ENCODE measurements around the gene GPR171.

Gene GPR171

GRCh38 chr3:151230646-151231045 is 27.6 kb upstream of the GPR171 start:
- Histone ChIP-seq H3K9me3 (ENCODE audit: control insufficient read depth, low read length) (no peaks in the 10 kb centered on the region), H3K14ac (ENCODE audit: low read length in 2 of 2) (no peak overlapping the region), H3K9ac (ENCODE audit: low read length) (no peak overlapping the region), H3K4ac (ENCODE audit: low read depth in 1 of 2, low read length in 2 of 2) (no peak overlapping the region), H4K91ac (ENCODE audit: low read length) (no peak overlapping the region), H2AK5ac (ENCODE audit: low read length, severe bottlenecking) (no peak overlapping the region), H3K36me3 (ENCODE audit: control insufficient read depth in 1 of 2, insufficient read depth in 2 of 2, low read depth in 1 of 2, low read length in 2 of 2) (no peaks in the 10 kb centered on the region), H2BK15ac (ENCODE audit: low read depth, poor library complexity, severe bottlenecking) (no peak overlapping the region), H3K4me1 (ENCODE audit: control insufficient read depth, insufficient read depth, low read depth, low read length) (peaks cover 7% of the 10 kb centered on the region), H3K23ac (ENCODE audit: low read length in 2 of 2) (no peak overlapping the region), H3K79me1 (replicated peaks; ENCODE audit: low read length, poor library complexity, severe bottlenecking) (no peaks in the 10 kb centered on the region), H3K27ac (ENCODE audit: low read length, poor library complexity, severe bottlenecking) (no peak overlapping the region), H3K4me3 (ENCODE audit: insufficient read depth in 1 of 2, low read depth in 1 of 2, low read length in 2 of 2) (no peak overlapping the region), H3K27me3 (ENCODE audit: control insufficient read depth in 1 of 2, insufficient read depth in 1 of 2, low read length in 2 of 2) (no peaks in the 10 kb centered on the region), H2BK120ac (ENCODE audit: low read depth, low read length) (no peak overlapping the region), H3K18ac (ENCODE audit: low read depth in 1 of 2, low read length in 2 of 2) (no peak overlapping the region), H2AFZ (ENCODE audit: low read depth, low read length) (no peak overlapping the region), H4K8ac (ENCODE audit: low read length) (no peak overlapping the region), H2BK5ac (ENCODE audit: low read depth, low read length, poor library complexity, severe bottlenecking) (no peak overlapping the region), H3K4me2 (ENCODE audit: low read length, poor library complexity, severe bottlenecking) (no peak overlapping the region), H2BK12ac (ENCODE audit: low read length in 2 of 2) (no peak overlapping the region)
- DNase-seq: no peak
- WGBS: 78% methylated on average over 3 of the region's 4 CpGs

DNA sequence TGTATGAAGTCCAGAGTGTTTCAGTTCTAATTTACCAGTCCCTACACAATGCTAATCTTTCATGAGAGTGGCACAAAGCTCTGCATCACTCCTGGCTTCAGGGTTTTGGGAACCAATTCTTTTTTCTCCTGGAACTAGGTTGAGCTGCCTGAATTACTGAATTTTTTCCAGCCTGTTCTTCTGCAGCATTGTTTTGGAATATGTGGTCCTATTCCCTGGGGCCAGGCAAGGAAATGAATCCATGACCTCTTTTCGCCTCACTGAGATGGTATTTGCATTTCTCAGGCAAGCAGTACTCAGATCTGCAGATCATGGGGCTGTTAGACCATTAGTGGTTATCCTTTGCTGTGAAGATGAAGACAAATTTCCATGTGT is 25.6 kb upstream of the GPR171 start:
- peak; percentile 88 for DNase-seq
- Histone ChIP-seq H3K4me3 (ENCODE audit: insufficient read depth in 1 of 2, low read depth in 1 of 2, low read length in 2 of 2) (peak overlapping the region in 1 of 2 experiments; percentile 8), H3K27ac (ENCODE audit: low read length, poor library complexity, severe bottlenecking) (peak overlapping the region; percentile 65), H3K4ac (ENCODE audit: low read depth in 1 of 2, low read length in 2 of 2) (peak overlapping the region in 1 of 2 experiments; percentile 34), H3K4me1 (ENCODE audit: control insufficient read depth, insufficient read depth, low read depth, low read length) (peaks cover 7% of the 10 kb centered on the region), H2BK120ac (ENCODE audit: low read depth, low read length) (no peak overlapping the region), H3K27me3 (ENCODE audit: control insufficient read depth in 1 of 2, insufficient read depth in 1 of 2, low read length in 2 of 2) (no peaks in the 10 kb centered on the region), H3K9me3 (ENCODE audit: control insufficient read depth, low read length) (no peaks in the 10 kb centered on the region), H2BK15ac (ENCODE audit: low read depth, poor library complexity, severe bottlenecking) (no peak overlapping the region), H3K18ac (ENCODE audit: low read depth in 1 of 2, low read length in 2 of 2) (peak overlapping the region; percentile 2 to 46), H4K91ac (ENCODE audit: low read length) (no peak overlapping the region), H3K14ac (ENCODE audit: low read length in 2 of 2) (no peak overlapping the region), H2BK5ac (ENCODE audit: low read depth, low read length, poor library complexity, severe bottlenecking) (no peak overlapping the region), H2BK12ac (ENCODE audit: low read length in 2 of 2) (no peak overlapping the region), H2AK5ac (ENCODE audit: low read length, severe bottlenecking) (no peak overlapping the region), H3K79me1 (replicated peaks; ENCODE audit: low read length, poor library complexity, severe bottlenecking) (no peaks in the 10 kb centered on the region), H4K8ac (ENCODE audit: low read length) (no peak overlapping the region), H3K36me3 (ENCODE audit: control insufficient read depth in 1 of 2, insufficient read depth in 2 of 2, low read depth in 1 of 2, low read length in 2 of 2) (no peaks in the 10 kb centered on the region), H3K9ac (ENCODE audit: low read length) (peak overlapping the region; percentile 63), H3K23ac (ENCODE audit: low read length in 2 of 2) (no peak overlapping the region), H2AFZ (ENCODE audit: low read depth, low read length) (no peak overlapping the region), H3K4me2 (ENCODE audit: low read length, poor library complexity, severe bottlenecking) (no peak overlapping the region)
- 5% methylated on average over 1 of the region's 1 CpG for WGBS

DNA sequence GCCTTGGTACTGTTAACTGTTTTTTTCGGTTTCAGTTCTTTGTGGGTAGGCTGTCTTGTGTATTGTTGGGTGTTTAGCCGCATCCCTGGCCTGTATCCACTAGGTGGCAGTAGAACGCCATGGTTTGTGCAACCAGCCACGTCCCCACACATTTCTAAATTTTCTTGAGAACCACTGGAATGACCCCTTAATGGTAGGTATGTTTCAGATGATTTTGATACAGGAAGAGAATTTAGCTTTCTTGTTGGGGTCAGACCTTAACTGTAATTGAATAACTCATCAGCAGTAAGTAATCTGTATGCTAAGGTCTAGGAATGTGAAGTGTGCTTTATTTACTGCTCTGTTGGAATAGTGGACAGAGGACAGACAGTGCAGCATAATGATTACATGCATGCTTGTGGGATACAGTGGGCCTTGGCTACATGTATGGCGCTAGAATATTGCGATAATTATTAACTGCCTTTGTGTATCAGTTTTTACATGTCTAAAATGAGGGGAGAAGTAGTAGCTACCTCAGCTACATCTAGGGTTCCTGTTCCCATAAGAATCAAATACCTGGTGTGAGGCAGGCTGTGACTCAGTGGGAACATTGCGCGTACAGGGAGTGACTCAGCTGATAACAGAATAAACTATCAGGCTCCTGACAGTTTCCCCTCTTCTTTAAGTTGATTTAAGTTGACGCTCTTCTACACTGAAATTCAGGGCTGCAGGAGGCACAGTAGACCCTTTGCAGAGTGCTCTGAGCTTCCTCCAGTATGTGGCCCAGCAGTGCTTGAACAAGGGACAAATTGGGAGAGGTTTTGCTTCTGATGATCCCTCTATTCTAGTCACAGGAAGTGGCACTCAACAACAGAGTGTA is 25.0 kb upstream of the GPR171 start:
- peak; percentile 90 for DNase-seq

GRCh38 chr3:151227266-151227806 is 24.3 kb upstream of the GPR171 start:
- Histone ChIP-seq H3K23ac (ENCODE audit: low read length in 2 of 2) (no peak overlapping the region), H3K4ac (ENCODE audit: low read depth in 1 of 2, low read length in 2 of 2) (peak overlapping the region in 1 of 2 experiments; percentile 14), H2AK5ac (ENCODE audit: low read length, severe bottlenecking) (no peak overlapping the region), H3K9me3 (ENCODE audit: control insufficient read depth, low read length) (peaks cover 1% of the 10 kb centered on the region), H3K18ac (ENCODE audit: low read depth in 1 of 2, low read length in 2 of 2) (peak overlapping the region; percentile 17 to 44), H3K14ac (ENCODE audit: low read length in 2 of 2) (no peak overlapping the region), H4K8ac (ENCODE audit: low read length) (peak overlapping the region; percentile 66), H3K27ac (ENCODE audit: low read length, poor library complexity, severe bottlenecking) (peak overlapping the region; percentile 4), H2BK5ac (ENCODE audit: low read depth, low read length, poor library complexity, severe bottlenecking) (no peak overlapping the region), H3K79me1 (replicated peaks; ENCODE audit: low read length, poor library complexity, severe bottlenecking) (no peaks in the 10 kb centered on the region), H2BK12ac (ENCODE audit: low read length in 2 of 2) (peak overlapping the region in 1 of 2 experiments; percentile 11), H2BK15ac (ENCODE audit: low read depth, poor library complexity, severe bottlenecking) (no peak overlapping the region), H3K27me3 (ENCODE audit: control insufficient read depth in 1 of 2, insufficient read depth in 1 of 2, low read length in 2 of 2) (no peaks in the 10 kb centered on the region), H3K36me3 (ENCODE audit: control insufficient read depth in 1 of 2, insufficient read depth in 2 of 2, low read depth in 1 of 2, low read length in 2 of 2) (no peaks in the 10 kb centered on the region), H3K4me2 (ENCODE audit: low read length, poor library complexity, severe bottlenecking) (no peak overlapping the region), H3K9ac (ENCODE audit: low read length) (peak overlapping the region; percentile 63), H2AFZ (ENCODE audit: low read depth, low read length) (no peak overlapping the region), H4K91ac (ENCODE audit: low read length) (peak overlapping the region; percentile 76), H2BK120ac (ENCODE audit: low read depth, low read length) (no peak overlapping the region), H3K4me1 (ENCODE audit: control insufficient read depth, insufficient read depth, low read depth, low read length) (peaks cover 7% of the 10 kb centered on the region), H3K4me3 (ENCODE audit: insufficient read depth in 1 of 2, low read depth in 1 of 2, low read length in 2 of 2) (no peak overlapping the region)
- WGBS: 80% methylated on average over 1 of the region's 6 CpGs
- no peak for DNase-seq

More for the DNA sequence above, 25.0 kb upstream of the GPR171 start:
- Histone ChIP-seq H2AFZ (ENCODE audit: low read depth, low read length) (no peak overlapping the region), H3K4me1 (ENCODE audit: control insufficient read depth, insufficient read depth, low read depth, low read length) (peaks cover 7% of the 10 kb centered on the region), H3K4ac (ENCODE audit: low read depth in 1 of 2, low read length in 2 of 2) (peak overlapping the region in 1 of 2 experiments; percentile 42), H3K27me3 (ENCODE audit: control insufficient read depth in 1 of 2, insufficient read depth in 1 of 2, low read length in 2 of 2) (no peaks in the 10 kb centered on the region), H2AK5ac (ENCODE audit: low read length, severe bottlenecking) (no peak overlapping the region), H3K23ac (ENCODE audit: low read length in 2 of 2) (no peak overlapping the region), H3K9me3 (ENCODE audit: control insufficient read depth, low read length) (no peaks in the 10 kb centered on the region), H3K27ac (ENCODE audit: low read length, poor library complexity, severe bottlenecking) (peak overlapping the region; percentile 65), H3K79me1 (replicated peaks; ENCODE audit: low read length, poor library complexity, severe bottlenecking) (no peaks in the 10 kb centered on the region), H4K91ac (ENCODE audit: low read length) (no peak overlapping the region), H3K36me3 (ENCODE audit: control insufficient read depth in 1 of 2, insufficient read depth in 2 of 2, low read depth in 1 of 2, low read length in 2 of 2) (no peaks in the 10 kb centered on the region), H2BK12ac (ENCODE audit: low read length in 2 of 2) (no peak overlapping the region), H2BK15ac (ENCODE audit: low read depth, poor library complexity, severe bottlenecking) (no peak overlapping the region), H3K4me3 (ENCODE audit: insufficient read depth in 1 of 2, low read depth in 1 of 2, low read length in 2 of 2) (peak overlapping the region in 1 of 2 experiments; percentile 8), H3K14ac (ENCODE audit: low read length in 2 of 2) (no peak overlapping the region), H3K18ac (ENCODE audit: low read depth in 1 of 2, low read length in 2 of 2) (peak overlapping the region; percentile 2 to 46), H3K9ac (ENCODE audit: low read length) (peak overlapping the region; percentile 63), H2BK120ac (ENCODE audit: low read depth, low read length) (no peak overlapping the region), H4K8ac (ENCODE audit: low read length) (no peak overlapping the region), H3K4me2 (ENCODE audit: low read length, poor library complexity, severe bottlenecking) (no peak overlapping the region), H2BK5ac (ENCODE audit: low read depth, low read length, poor library complexity, severe bottlenecking) (no peak overlapping the region)
- WGBS: 28% methylated on average over 5 of the region's 9 CpGs
